Esophagus muscularis mucosa (tissue), 4 donors: ENCODE measurements around the gene SYT15.

Source experiments
- CTCF ChIP-seq, 3 experiments: fragments of 200-600 bp in 2 of 3; fragments of 450-650 bp in 1 of 3; sonication (generic) in 2 of 3; IDR thresholded peaks; one replicate each; pipeline ENCODE4 v1.5.1; 2017 to 2019; ENCODE audit warnings: antibody characterized with exemption in 3 of 3, mild to moderate bottlenecking in 2 of 3, moderate library complexity in 1 of 3
- EP300 ChIP-seq: sonication (generic); formaldehyde crosslinking; IDR thresholded peaks from one replicate; pipeline ENCODE4 v1.6.1; 2017; ENCODE audit warnings: antibody characterized with exemption
- POLR2A ChIP-seq: fragments of 450-650 bp; IDR thresholded peaks from one replicate; pipeline ENCODE4 v1.6.1; 2017; ENCODE audit warnings: antibody characterized with exemption, moderate library complexity, mild to moderate bottlenecking, low read depth
- POLR2AphosphoS5 ChIP-seq, 2 donors: sonication (generic); formaldehyde crosslinking; IDR thresholded peaks; one replicate each; pipeline ENCODE4 v1.6.1; 2017; ENCODE audit warnings: antibody characterized with exemption in 2 of 2

- TF ChIP-seq CTCF (IDR thresholded peaks at IDR 0.05) (no peak), POLR2AphosphoS5 (IDR thresholded peaks at IDR 0.05) (no peak), EP300 (no peak), POLR2A (no peak)
Observed at GRCh38 chr10:46545861-46546590, 32.9 kb upstream of the SYT15 start.
